ENCODE results near the gene FAM20C. TPM values are rescaled to one million over a fixed set of nuclear protein-coding genes. Genes with fewer than 3 reads are reported as not detected.

FAM20C gene
- total RNA-seq, 6 donors from 2014 or later, result 17.7 to 53.7 (median 46.8) TPM

GRCh38 chr7:259751-260405, 67.5 kb downstream of the FAM20C start:
- peaks cover 0 to 55% (median 39%) of the 10 kb centered on the region in 4 donors for H3K36me3 ChIP-seq
- no peak overlapping the region for H3K4me3 ChIP-seq
- no peak overlapping the region for H3K27ac ChIP-seq
- no peaks in the 10 kb centered on the region for H3K27me3 ChIP-seq
- WGBS, 2 donors, result 93 to 95% methylated on average over 38 to 43 of the region's 44 CpGs
- peaks cover 0 to 9% (median 7%) of the 10 kb centered on the region in 4 donors for H3K4me1 ChIP-seq
- TF ChIP-seq POLR2AphosphoS5 (IDR thresholded peaks at IDR 0.05), result no peak
- TF ChIP-seq EP300 (IDR thresholded peaks at IDR 0.05), result no peak
- TF ChIP-seq POLR2A (IDR thresholded peaks at IDR 0.05), result no peak
- TF ChIP-seq CTCF (IDR thresholded peaks at IDR 0.05), result no peak
- peaks cover 0 to 16% (median 0%) of the 10 kb centered on the region in 4 donors for H3K9me3 ChIP-seq
- DNase-seq, result peak in 1 of 2 donors; percentile 81
- no peak for ATAC-seq (ENCODE audit: low FRiP score in 2 of 2)

- no peaks in the 10 kb centered on the region for H3K27me3 ChIP-seq
- TF ChIP-seq POLR2AphosphoS5 (IDR thresholded peaks at IDR 0.05) (no peak), POLR2A (IDR thresholded peaks at IDR 0.05) (no peak), EP300 (IDR thresholded peaks at IDR 0.05) (no peak)
- H3K9me3 ChIP-seq, result peaks cover 0 to 16% (median 0%) of the 10 kb centered on the region in 4 donors
- no peak overlapping the region for H3K4me3 ChIP-seq
- DNase-seq (peak in 1 of 2 donors; percentile 73), ATAC-seq (ENCODE audit: low FRiP score in 2 of 2) (no peak)
- 94 to 100% methylated on average over 1 to 26 of the region's 35 CpGs for WGBS, 2 donors
- peaks cover 0 to 49% (median 39%) of the 10 kb centered on the region in 4 donors for H3K36me3 ChIP-seq
- H3K4me1 ChIP-seq, result peaks cover 0 to 9% (median 7%) of the 10 kb centered on the region in 4 donors
- H3K27ac ChIP-seq, result no peak overlapping the region
Observed at GRCh38 chr7:260441-261281, 68.3 kb downstream of the FAM20C start.

- peaks cover 0 to 40% (median 34%) of the 10 kb centered on the region in 4 donors for H3K36me3 ChIP-seq
Observed at GRCh38 chr7:261341-262250, 69.2 kb downstream of the FAM20C start.

GRCh38 chr7:262251-262572, 69.8 kb downstream of the FAM20C start:
- Histone ChIP-seq H3K4me1 (peaks cover 0 to 9% (median 7%) of the 10 kb centered on the region in 4 donors), H3K36me3 (peaks cover 0 to 34% (median 28%) of the 10 kb centered on the region in 4 donors), H3K27me3 (no peaks in the 10 kb centered on the region), H3K4me3 (no peak overlapping the region), H3K27ac (no peak overlapping the region), H3K9me3 (peaks cover 0 to 16% (median 0%) of the 10 kb centered on the region in 4 donors)
- 95 to 98% methylated on average over 9 of the region's 9 CpGs for WGBS, 2 donors
- TF ChIP-seq POLR2AphosphoS5 (IDR thresholded peaks at IDR 0.05) (no peak), CTCF (IDR thresholded peaks at IDR 0.05) (no peak), EP300 (IDR thresholded peaks at IDR 0.05) (no peak), POLR2A (IDR thresholded peaks at IDR 0.05) (no peak)
- DNase-seq (no peak), ATAC-seq (ENCODE audit: low FRiP score in 2 of 2) (no peak)

More at GRCh38 chr7:261341-262250, 69.2 kb downstream of the FAM20C start:
- ATAC-seq (ENCODE audit: low FRiP score in 2 of 2), result no peak
- Histone ChIP-seq H3K27me3 (no peaks in the 10 kb centered on the region), H3K4me3 (no peak overlapping the region), H3K27ac (no peak overlapping the region), H3K4me1 (peaks cover 0 to 9% (median 7%) of the 10 kb centered on the region in 4 donors), H3K9me3 (peaks cover 0 to 16% (median 0%) of the 10 kb centered on the region in 4 donors)
- 93 to 96% methylated on average over 28 to 31 of the region's 32 CpGs for WGBS, 2 donors
- no peak for TF ChIP-seq EP300 (IDR thresholded peaks at IDR 0.05)
- no peak for TF ChIP-seq CTCF (IDR thresholded peaks at IDR 0.05)
- TF ChIP-seq POLR2A (IDR thresholded peaks at IDR 0.05), result no peak
- no peak for TF ChIP-seq POLR2AphosphoS5 (IDR thresholded peaks at IDR 0.05)
- DNase-seq, result peak in 1 of 2 donors; percentile 66

Measured in upper lobe of left lung (tissue), 6 donors.